Tibial nerve (tissue), 4 donors: ENCODE measurements around the gene TNN.

Experiments used
- EP300 ChIP-seq, 2 donors: sonication (generic); formaldehyde crosslinking; IDR thresholded peaks; one replicate each; pipeline ENCODE4 v1.6.1; 2017; ENCODE audit warnings: antibody characterized with exemption in 2 of 2, mild to moderate bottlenecking in 1 of 2
- POLR2A ChIP-seq, 2 donors: fragments of 450-650 bp; IDR thresholded peaks; one replicate each; pipeline ENCODE4 v1.6.1; 2017; ENCODE audit warnings: antibody characterized with exemption in 2 of 2, mild to moderate bottlenecking in 2 of 2, moderate library complexity in 2 of 2
- TF ChIP-seq, protein P1 (sequence below), 5 experiments: fragments of 200-600 bp in 3 of 5; fragments of 450-650 bp in 2 of 5; sonication (generic) in 3 of 5; IDR thresholded peaks; one replicate each; pipeline ENCODE4 v1.5.1; 2016 to 2019; ENCODE audit warnings: antibody characterized with exemption in 5 of 5, mild to moderate bottlenecking in 3 of 5, moderate library complexity in 2 of 5

DNA sequence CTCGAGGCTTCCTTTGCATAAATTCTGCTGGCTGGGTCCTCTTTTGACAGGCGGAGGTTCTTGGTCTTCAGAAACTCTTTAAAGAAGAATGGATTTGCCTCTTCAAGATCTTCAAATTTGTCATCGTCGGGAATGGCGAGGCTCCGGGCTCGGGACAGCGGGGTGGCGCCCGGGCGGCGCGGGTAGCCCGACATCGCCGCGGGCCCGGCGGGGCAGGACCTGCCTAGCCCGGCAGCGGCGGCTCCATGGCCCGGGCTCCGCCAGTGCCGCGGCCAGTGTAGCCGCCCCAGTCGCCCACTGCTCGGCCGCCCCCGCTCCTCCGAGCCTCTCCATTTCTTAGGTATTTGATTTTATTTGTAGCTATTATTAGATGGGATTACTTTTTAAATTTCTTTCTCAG, 22.1 kb upstream of the TNN start:
- no peak for TF ChIP-seq EP300 (IDR thresholded peaks at IDR 0.05)
- no peak for TF ChIP-seq POLR2A (IDR thresholded peaks at IDR 0.05)
- TF ChIP-seq, protein P1, sequence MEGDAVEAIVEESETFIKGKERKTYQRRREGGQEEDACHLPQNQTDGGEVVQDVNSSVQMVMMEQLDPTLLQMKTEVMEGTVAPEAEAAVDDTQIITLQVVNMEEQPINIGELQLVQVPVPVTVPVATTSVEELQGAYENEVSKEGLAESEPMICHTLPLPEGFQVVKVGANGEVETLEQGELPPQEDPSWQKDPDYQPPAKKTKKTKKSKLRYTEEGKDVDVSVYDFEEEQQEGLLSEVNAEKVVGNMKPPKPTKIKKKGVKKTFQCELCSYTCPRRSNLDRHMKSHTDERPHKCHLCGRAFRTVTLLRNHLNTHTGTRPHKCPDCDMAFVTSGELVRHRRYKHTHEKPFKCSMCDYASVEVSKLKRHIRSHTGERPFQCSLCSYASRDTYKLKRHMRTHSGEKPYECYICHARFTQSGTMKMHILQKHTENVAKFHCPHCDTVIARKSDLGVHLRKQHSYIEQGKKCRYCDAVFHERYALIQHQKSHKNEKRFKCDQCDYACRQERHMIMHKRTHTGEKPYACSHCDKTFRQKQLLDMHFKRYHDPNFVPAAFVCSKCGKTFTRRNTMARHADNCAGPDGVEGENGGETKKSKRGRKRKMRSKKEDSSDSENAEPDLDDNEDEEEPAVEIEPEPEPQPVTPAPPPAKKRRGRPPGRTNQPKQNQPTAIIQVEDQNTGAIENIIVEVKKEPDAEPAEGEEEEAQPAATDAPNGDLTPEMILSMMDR (IDR thresholded peaks at IDR 0.05), result no peak
